Stimulated activated CD4-positive, alpha-beta T cell treated with anti-CD3 and anti-CD28 coated beads, Interleukin-2, amount 100 ng/mL, for 24 hours (primary cell): Measurements from ENCODE around the gene NAA25.
"Not testable (repeated sequence)": the region's sequence is repeated elsewhere in the genome, so short reads cannot be mapped to it uniquely, and the experiment has no call there.

ENCODE experiments used
- DNase-seq, 2 donors: peaks; one replicate each; pipeline ENCODE4 v3.0.0-alpha.2; 2020

Gene NAA25

DNA sequence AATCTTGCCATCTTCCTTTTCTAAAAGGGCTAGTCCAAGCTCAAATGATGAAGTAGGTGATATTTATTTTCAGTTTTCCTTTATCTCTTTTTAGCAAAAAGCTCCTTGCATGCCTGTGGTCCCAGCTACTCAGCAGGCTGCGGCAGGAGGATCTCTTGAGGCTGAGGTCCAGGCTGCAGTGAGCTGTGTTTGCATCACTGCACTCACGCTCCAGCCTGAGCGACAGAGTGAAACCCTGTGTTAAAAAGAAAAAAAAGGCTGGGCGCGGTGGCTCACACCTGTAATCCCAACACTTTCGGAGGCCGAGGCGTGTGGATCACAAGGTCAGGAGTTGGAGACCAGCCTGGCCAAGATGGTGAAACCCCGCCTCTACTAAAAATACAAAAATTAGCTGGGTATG is 100.6 kb downstream of the NAA25 start:
- no peak for DNase-seq

DNA sequence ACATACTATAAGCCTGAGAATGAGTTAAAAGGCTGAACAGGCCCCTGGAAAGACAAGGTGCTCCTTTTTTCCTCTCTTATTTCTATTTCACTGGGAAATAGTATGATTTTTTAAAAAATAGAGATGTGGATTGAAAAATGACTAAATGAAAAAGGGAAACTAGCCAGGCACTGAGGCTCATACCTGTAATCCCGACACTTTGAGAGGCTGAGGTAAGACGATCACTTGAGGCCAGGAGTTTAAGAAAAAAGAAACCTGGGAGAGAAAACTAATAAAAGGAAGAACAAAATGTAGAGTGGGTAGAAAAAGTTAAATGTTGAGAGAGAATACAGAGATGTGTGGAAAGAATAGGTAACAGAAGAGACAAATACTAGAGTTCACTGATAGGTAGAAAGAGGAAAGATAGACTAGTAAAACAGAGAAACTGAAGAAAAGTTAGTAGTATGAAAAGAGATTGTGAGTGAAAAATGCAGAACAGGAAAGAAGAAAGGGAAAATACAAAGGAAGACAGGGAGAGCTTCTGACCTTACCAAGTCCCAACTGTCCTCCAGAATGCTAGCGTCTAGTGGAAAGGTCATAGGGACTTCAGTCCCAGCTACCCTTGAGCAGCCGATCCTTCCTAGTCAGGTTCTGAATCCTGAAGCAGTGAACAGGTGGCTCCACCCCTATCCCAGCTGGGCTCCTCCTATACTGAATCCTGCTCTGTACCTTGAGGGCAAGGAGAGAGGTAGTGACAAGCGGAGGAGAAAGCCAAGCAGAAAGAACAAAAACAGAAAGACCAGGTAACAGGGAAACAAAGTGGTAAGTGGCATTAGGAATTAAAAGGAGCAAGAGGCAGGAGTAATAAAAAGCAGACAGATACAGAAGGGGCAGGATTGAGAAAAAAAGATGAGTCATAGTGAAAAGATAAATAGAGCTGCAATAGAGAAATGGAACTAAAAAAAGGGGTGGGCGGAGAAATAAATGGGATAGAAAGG is 102.9 kb downstream of the NAA25 start:
- no peak for DNase-seq

DNA sequence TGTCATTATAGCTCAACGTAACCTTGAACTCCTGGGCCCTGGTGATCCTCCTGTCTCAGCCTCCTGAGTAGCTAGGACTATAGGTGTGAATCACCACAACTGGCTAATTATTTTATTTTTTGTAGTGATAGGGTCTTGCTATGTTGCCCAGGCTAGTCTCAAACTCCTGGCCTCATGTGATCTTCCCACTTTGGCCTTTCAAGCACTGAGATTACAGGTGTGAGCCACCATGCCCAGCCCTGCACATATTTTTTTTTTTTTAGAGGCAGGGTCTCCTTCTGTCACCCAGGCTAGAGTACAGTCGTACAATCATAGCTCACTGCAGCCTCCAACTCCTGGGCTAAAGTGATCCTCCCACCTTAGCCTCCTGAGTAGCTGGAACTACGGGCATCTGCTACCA is 104.5 kb downstream of the NAA25 start:
- no peak for DNase-seq

DNA sequence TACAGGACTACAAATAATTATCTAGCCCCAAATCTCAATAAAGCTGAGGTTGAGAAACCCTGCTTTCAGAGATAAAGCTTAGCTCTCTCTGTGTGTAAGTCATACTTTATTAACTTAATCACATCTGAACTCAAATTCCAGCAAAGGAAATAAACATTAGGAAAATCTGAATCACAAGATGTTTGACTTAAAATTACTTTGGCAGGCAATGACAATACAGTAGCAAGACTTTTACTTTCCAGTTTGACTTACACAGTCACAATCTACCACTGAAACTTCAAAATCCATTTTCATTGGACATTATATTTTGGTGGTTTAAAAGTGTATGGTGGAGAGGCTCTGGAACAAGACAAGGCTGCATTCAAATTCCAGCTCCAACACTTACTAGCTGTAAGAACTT is 107.0 kb downstream of the NAA25 start:
- no peak for DNase-seq

DNA sequence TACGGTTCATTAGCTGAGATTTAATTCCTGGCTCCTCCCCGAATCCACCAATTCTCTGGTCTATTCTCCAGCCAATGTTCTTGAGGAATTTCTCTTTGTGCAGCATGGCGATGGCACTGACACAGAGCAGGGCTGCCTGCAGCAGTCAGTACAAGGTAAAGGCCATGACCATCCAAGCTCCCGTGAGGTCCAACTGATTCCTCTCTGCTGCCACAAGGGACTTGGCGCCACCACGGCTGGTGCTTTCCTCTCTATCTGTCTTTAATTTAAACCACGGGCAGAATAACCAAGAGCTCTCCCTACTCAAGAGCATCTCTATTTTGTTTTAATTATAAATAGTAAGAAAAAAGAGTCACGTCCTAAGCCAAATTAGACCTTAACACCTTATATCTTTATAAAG is 107.8 kb downstream of the NAA25 start:
- DNase-seq: no peak

DNA sequence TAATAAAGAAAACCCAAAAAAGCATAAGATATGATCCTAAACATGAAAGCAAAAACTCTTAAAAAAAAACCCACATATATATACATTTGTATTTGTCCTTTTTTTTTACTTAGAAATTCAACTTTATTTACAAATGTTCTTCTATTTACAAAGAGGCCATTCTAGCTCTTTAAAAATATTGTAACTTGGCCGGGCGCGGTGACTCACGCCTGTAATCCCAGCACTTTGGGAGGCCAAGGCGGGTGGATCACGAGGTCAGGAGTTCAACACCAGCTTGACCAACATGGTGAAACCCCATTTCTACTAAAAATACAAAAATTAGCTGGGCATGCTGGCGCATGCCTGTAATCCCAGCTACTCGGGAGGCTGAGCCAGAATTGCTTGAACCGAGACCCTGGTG is 109.5 kb downstream of the NAA25 start:
- not testable (repeated sequence) for DNase-seq

DNA sequence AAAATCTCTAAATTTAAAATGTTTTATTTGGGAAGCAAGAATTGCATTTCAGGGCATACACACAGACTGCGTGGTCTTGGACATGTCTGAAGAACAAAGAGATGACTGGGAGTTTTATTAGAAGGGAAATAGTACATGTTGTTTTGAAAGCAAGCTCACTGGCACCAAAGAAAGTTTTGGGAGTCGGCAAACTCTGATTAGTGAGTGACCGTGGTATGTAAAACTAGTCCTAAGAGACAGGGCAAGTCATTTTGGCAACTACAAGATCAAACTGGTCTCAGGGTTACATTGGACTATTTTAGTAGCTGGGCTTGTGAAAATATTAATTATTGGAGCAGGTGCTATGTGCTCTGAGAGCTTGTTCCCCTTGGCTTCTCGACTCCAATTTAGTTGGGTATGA is 110.6 kb downstream of the NAA25 start:
- DNase-seq: no peak

DNA sequence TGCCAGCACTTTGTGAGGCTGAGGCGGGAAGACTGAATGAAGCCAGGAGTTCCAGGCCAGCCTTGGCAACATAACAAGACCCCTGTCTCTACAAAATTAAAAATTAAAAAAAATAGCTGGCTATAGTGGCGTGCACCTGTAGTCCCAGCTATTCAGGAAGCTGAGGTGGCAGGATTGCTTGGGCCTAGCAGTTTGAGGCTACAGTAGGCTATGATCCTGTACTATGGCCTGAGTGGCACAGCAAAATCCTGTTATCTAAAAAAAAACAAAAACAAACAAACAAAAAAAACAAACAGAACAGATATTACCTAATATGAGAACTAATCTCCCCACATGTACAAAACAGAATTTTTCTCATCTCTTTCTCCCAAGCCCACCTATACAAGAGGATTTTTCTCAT is 111.3 kb downstream of the NAA25 start:
- no peak for DNase-seq

DNA sequence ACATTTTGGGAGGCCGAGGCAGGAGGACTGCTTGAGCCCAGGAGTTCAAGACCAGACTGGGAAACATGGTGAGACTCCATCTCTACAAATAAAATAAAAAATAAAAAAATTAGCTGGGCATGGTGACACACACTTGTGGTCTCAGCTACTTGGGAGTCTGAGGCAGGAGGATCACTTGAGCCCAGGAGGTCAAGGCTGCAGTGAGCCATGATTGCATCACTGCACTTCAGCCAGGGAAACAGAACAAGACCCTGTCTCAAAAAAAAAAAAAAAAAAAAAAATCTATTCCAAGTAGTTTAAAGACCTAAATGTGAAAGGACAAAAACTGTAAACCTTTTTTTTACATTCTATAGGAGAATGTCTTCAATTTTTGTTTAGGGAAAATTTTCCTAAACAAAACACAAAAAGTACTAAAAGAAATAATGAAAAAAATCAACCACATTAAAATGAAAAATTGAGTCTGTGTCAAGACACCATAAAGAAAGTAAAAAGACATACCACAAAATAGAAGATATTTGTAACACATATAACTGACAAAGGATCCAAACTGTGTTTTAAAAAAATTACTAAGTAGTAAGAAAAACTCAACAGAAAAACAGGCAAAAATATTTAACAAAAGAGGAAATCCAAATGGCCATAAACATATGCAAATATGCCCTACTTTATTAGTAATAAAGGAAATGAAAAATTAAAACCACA is 112.7 kb downstream of the NAA25 start:
- DNase-seq: no peak

DNA sequence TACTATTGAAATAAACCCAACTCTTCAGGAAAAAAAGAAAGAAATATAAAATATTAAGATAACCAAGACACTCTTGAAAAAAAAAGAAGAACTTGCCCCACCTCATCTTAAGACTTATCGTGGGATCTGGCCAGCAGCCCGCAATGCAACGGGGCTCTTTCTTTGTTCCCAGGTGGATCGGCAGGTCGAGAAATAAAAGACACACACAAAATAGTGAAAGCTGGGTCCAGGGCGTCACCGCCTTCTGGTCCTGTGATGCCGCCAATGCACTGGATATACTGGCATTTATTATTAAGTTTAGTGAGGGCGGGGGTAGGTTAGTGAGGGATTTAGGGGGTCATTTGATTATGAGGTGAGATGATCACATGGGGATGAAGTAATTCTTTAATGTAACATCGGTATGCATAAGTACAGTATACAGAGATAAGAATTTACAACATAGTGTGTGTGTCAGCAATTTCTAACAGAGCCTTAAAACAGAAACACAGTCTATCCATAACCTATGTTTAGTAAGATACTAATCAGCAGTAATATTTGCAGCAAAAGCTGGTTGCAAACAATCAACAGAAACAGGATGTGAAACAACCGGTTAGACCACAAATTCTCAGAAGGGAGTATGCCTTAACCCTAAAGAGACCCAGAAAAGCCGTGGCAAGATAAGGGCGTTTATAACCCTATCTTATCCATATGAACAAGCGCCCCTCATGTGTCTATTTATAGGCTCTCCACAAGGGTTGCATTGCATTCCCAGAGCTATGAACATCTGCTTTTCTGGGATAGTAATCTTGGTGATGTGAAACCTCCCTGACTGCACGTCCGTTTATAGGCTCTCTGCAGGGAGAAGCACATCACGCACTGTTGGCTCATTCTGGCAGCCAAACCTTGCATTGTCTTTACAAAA is 114.1 kb downstream of the NAA25 start:
- not testable (repeated sequence) for DNase-seq

DNA sequence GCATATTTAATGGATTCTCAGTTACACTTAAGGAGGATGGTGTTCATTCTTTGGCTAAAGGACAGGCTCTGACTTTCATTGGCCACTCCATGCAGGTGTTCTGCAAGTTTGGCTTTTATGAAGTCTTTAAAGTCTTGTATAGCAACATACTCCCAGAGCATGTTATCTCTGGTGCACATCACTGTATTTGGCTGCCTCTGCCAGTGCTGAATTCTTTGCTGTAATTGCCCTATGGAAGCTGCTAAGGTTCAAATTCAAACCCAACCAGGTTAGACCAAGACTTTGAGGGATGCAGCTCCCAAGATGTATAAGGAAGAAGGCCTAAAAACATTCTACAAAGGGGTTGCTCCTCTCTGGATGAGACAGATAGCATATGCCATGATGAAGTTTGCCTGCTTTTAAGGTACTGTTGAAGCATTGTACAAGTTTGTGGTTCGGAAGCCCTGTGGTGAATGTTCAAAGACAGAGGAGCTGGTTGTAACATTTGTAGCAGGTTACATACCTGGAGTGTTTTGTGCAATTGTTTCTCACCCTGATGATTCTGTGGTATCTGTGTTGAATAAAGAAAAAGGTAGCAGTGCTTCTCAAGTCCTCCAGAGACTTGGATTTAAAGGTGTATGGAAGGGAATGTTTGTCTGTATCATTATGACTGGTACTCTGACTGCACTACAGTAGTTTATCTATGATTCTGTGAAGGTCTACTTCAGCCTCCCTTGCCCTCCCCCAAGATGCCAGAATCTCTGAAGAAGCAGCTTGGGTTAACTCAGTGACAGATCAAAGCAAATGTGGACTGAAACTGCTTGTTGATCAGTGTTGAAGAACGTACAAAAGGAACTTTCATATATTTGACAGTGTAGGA is 115.1 kb downstream of the NAA25 start:
- DNase-seq: no peak

DNA sequence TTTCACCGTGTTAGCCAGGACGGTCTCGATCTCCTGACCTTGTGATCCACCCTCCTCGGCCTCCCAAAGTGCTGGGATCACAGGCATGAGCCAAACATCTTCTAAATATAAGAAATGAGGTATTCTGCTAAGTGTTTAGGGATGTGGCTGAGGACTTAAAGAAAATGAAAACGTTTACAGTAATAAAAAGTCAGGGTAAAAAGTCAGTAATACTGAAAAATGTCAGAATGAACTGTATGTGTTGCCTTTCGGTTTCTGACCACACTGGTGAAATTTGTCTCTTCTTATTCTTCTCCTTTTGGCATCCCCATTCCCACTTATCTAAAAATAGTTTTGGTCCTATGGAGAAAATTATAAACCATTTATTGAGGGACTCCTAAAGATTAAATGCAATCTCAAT is 116.1 kb downstream of the NAA25 start:
- DNase-seq: no peak

DNA sequence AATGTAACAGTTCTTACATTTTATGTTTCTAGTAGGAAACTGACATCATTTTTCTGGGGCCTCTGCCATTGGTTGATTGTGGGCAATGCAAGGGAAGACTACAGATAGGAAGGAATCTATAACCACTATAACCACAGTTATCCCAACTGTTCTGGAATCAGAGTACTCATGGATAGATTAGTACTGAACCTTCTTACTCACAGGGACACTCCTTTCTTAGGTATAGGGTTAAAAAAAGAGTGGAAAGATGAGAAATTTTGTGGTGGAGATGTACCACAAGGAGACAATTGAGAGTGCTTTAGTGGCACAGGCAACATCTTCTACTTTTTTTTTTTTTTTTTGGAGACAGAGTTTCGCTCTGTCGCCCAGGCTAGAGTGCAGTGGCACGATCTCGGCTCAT is 116.6 kb downstream of the NAA25 start:
- DNase-seq: no peak

DNA sequence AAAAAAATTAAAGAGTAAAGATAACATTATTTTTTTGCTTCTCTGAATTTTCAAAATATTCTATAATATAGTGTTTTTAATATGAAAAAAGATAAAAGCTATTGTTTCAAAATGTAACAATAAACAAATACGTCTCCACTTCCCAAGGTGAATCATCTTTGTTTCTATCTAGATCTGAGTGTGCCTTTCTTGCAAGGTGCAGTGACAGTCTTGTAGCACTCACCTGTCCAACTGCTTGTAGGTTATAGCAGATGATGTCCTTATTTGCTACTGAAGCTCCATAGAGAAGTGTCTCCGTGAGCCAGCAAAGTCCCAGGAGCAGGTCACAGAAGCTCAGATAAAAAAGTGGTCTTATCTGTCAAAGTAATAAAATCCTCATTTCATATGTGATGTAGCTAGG is 117.0 kb downstream of the NAA25 start:
- no peak for DNase-seq

DNA sequence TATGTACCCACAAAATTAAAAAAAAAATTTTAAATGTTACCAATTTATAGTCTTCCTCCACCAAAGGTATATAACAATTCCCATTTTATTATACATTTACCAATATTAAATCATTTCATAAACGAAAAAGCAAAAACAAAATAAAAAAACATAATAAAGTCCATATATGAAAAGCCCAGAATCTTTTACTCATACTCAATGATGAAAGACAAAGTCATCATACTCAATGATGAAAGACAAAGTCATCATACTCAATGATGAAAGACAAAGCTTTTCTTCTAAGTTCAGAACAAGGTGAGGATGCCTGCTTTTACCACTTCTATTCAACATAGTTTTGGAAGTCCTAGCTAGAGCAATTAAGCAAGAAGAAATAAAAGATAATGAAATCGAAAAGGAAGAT is 123.8 kb downstream of the NAA25 start:
- DNase-seq: no peak

DNA sequence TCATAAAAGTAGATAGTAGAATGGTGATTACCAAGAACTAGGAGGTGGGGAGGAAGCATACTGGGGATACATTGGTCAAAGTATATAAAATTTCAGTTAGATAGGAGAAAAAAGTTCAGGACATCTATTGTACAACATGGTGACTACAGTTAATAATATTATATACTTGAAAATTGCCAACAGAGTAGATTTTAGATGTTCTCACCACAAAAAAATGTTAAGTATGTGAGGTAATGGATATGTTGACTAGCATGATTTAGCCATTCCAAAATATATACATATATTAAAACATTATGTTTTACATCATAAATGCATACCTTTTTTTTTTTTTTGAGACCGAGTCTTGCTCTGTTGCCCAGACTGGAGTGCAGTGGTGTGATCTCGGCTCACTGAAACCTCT is 126.6 kb downstream of the NAA25 start:
- DNase-seq: no peak

DNA sequence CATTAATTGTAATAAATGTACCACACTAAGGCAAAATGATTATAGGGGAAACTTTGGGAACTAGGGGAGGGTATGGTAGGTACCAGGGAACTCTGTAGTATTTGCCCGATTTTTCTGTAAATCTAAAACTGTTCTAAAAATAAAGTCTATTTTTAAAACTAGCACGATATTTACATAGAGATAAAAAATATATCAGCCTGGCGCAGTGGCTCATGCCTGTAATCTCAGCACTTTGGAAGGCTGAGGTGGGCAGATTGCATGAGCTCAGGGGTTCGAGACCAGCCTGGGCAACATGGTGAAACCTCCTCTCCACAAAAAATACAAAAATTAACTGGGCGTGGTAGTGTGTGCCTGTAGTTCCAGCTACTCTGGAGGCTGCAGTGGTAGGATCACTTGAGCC is 128.0 kb downstream of the NAA25 start:
- no peak for DNase-seq

DNA sequence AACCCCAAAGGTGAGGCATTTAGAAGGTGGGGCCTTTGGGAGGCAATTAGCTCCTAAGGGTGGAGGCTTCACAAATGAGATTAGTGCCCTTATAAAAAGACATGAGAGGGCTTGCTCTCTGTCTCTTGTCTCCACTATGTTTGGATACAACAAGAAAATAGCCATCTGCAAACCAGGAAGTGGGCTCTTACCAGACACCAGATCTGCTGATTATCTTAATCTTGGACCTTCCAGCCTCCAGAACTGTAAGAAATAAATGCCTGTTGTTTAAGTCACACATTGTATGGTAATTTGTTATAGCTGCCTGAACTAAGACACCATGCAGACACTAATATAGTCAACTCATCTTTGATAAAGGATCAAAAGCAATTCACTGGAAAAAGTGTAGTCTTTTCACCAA is 130.0 kb downstream of the NAA25 start:
- DNase-seq: no peak

DNA sequence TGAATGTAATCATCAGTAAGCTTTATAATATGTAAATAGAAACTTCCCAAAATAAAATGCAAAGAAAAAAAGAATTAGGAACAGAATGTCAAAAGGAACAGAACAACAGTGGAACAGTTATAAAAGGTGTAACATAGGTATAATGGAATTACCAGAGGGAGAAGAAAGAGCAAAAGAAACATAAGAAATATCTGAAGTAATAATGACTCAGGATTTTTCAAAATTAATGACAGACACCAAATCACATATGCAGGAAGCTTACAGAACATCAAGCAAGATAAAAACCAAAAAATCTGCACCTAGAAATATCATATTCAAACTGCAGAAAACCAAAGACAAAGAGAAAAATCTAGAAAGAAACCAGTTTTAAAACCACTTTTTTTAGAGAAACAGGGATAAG is 131.7 kb downstream of the NAA25 start:
- DNase-seq: no peak
